GM21717 (cell line): ENCODE data around the gene C14orf180.
"Not testable (repeated sequence)": the region's sequence is repeated elsewhere in the genome, so short reads cannot be mapped to it uniquely, and the experiment has no call there.

Experiments used
- ATAC-seq: cut with Tn5 transposase; IDR thresholded peaks from one replicate; pipeline ENCODE4 v1.9.1; 2021; ENCODE audit warnings: mild to moderate bottlenecking, moderate library complexity; ENCODE audit not compliant: unreplicated experiment

Gene C14orf180

DNA sequence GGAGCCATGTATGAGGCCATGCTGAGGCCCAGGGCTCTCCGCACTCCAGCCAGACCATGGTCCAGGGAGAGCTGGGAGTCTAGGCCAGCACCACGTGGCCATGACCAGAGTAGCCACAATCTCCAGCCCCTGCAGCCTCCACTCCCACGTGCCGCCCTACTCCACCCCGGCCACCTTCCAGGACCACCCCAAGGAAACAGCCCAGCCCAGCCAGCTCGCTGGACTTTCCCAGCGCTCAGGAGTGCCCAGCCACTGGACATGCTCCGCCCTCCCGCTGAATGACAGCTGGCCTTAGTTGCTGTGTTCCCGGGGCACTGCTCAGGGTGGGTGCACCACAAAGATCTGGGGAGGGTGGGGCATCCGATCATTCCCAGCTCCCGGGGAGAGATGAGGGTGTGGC is 2.1 kb upstream of the C14orf180 start:
- no peak for ATAC-seq

DNA sequence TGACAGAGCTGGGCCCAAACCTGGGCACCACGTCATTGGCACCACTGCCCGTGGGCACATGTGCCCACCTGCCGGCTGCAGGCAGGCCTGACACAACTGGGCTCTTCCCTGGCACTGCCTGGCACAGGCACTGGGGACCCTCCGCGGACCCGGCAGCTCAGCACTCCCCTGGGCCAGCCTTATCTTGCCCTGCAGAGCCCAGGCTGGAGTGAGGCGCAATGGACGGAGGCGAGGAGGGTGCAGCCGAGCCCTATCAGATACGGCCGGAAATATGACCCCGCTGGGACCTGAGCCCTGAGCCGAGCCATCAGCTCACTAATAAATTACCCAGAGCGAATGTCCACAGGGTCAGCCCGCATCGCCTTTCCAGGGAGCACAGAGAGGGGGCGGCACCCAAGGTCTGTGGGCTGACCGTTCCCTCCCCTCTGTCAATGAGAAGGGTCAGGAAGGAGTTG is 1.7 kb upstream of the C14orf180 start:
- ATAC-seq, result no peak

DNA sequence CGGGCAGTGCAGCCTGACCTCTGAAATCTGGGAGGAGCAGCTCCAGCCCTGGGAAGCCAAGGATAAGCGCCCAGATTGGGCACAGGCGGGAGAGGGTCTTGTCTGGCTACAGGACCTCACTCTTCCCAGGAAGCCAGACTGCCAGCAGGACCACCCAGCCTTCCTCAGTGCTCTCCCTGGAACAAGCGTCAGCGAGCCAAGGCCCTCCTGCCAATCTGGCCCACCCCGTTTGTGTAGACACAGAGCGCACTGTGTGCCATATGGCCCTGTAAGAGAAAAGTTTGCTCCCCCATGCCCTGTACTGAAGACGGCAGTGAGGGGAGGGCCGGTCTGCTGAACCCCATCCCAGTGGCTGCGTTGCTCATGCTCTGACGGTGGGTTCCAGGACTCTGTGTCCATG is 1.2 kb upstream of the C14orf180 start:
- no peak for ATAC-seq

DNA sequence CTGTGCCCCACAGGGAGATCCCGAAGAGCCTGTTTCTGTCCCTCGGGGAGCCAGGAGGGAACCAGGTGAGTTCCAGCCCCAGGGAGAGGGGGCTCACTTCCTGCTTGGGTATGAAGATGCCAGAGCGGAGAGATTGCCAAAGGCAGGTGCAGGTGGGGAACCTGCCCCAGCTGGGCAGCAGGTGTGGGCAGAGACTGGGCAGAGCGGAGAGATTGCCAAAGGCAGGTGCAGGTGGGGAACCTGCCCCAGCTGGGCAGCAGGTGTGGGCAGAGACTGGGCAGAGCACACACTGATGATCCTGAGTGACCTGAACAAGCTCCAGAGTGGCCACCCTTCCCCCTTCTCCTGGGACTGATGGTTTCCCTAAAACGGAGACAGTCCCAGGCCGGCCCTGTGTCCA is 375 bp downstream of the C14orf180 start:
- not testable (repeated sequence) for ATAC-seq

DNA sequence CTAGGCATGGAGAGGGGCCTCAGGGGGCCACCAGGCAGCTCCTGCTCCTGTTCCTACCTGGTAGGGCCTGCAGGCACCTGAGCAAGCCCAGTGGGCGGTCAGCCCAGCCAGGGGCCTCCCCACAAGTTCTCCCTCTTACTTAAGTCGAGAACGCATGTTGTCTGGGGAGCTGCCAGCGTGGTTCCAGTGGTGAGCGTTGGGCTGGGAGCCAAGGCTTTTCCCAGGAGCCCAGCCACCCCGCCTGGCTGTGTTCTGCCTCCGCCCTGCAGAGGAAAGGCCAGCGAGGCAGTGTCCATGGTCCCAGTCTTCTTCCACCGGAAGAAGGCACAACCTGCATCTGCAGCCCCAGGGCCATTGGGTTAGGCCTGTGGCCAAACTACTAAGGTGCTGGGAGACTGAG is 1.4 kb downstream of the C14orf180 start:
- no peak for ATAC-seq

DNA sequence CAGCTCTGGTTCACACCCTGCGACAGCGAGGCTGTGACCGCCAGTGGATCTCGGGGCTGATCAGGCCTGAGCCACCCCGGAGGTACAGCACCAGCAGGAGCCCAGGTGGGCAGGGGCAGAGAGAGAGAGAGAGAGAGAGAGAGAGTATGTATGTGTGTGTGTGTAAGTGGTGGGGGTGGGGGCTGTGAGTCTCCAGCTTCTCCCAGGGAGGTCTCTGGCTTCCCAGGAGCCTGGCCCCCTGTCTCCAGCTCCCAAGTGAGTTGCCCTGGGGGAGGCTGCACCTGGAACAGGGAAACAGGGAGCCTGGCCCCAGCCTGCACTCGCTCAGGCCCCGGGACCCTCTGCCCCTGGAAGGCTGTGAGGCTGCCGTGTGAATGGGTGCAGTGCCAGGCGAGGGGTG is 2.0 kb downstream of the C14orf180 start:
- no peak for ATAC-seq

DNA sequence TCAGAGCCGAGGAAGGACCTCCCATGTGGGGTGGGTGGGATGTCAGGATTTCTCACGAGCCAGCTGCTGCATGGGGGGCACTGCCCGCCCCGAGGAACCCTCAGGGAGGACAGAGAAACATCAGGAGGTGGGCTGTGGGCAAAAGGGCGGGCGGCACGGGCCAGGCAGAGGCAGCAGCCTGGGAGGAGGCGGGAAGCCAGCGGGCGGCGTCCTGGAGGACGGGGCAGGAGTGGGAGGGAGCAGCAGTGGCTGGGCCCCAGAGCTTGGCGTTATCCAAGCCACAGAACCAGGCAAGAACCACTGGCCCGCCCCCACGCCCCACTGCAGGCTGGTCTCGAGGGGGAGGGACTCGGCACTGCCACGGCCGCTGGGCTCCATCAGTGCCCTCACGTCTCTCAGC is 2.4 kb downstream of the C14orf180 start:
- ATAC-seq, result no peak

DNA sequence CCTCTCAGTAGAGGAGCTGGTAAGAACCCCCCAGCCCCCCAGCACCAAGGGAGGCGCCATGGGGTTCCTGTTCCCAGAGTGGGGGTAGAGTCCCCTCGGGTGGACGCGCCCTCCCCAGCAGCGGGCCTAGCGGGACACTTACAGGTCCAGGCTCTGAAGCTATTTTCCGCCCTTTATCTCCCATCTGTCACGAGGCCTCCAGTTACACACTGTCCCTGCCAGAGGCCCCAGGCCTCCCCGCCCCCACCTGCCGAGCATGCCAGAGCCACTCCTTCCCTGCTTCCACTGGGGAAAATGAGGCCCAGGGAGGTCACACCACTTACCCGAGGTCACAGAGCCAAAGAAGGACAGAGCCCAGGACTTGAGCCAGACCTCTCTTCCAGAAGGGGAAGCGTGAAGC is 3.1 kb downstream of the C14orf180 start:
- no peak for ATAC-seq

DNA sequence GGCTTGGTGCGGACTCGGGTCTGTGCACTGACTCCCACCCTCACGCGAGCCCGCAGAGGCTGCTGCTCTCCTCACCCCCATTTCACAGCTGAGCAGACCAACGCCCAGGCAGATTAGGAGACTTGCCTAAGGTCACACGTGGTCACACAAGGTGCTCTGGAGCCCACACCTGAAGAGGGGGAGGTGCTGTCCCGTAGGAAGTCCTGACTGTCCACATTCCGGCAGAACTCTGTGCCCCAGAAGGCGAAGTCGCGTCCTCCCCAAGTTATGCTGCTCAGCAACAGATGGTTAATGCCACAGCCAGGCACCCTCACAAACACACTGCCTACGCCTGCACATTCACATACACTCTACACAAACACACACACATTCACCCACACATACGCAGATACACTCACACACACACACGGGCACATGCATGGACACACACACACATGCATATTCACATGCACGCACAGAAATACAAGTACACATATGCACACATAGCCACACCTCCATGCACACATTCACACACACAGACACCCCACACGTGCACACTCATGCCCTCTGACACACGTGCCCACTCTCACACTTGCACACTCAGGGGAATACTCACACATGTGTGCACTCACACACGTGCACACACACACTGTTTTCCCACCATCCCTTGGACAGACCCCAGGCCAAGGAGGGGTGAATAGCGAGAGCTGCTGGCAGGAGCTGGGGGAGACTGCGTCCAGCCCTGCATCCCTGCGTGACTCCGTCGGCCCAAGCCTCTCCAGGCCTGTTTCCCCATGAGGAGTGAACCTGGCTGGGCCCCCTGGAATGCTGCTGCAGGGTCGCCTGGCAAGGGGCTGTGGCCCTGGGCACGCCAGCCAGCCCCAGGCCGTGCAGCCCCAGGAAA is 4.1 kb downstream of the C14orf180 start:
- no peak for ATAC-seq

DNA sequence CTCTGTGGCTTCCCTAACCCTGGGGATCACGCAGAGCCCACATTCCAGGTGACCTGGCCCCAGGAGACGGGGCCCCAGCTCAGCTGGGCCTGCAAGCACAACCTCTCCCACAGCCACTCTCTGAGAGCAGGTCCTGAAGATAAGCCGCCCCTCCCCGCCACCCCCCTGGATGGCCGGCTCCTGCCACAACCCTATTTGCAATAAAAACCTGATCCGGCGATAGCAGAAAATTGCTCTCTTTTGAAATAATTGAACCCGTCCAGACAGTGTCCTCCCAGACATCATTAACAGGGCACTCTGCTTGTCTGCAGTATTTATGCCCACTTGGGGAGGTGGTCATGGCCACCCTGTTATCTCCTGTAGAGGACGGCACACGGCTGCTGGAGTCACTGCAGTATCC is 5.0 kb downstream of the C14orf180 start:
- no peak for ATAC-seq

DNA sequence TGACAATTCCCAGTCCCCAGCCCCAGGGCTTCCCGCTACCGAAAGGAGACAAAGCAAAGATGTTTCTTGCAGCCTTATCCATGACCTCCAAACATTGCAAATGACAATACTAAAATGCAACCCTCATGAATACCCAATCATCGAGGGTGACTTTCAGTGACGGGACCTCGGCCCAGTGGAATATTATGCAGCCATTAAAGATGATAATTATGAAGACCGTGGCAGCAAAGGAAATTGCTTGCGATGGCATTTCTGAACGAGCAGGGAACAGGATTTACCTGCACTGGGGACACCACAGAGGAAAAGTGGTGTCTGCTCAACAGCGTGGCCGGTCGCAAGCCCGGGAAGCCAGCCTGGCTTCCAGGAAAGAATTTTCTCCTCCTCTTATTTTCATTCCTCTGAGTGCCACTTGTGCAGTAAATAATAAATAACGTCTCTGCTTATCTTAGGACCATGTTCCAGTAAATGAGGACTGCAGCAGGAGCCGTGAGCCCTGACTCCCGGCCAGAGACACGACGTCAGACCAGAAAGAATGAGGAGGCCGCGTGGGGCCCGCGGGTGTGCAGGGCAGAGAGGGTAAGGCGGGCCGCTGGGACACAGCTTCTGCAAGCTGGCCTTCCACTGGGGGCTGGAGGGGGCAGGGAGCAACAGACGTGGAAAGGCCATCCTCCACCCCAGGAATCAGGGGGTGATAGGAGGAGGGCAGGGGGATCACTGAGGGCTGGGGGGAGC is 6.6 kb downstream of the C14orf180 start:
- ATAC-seq, result no peak

DNA sequence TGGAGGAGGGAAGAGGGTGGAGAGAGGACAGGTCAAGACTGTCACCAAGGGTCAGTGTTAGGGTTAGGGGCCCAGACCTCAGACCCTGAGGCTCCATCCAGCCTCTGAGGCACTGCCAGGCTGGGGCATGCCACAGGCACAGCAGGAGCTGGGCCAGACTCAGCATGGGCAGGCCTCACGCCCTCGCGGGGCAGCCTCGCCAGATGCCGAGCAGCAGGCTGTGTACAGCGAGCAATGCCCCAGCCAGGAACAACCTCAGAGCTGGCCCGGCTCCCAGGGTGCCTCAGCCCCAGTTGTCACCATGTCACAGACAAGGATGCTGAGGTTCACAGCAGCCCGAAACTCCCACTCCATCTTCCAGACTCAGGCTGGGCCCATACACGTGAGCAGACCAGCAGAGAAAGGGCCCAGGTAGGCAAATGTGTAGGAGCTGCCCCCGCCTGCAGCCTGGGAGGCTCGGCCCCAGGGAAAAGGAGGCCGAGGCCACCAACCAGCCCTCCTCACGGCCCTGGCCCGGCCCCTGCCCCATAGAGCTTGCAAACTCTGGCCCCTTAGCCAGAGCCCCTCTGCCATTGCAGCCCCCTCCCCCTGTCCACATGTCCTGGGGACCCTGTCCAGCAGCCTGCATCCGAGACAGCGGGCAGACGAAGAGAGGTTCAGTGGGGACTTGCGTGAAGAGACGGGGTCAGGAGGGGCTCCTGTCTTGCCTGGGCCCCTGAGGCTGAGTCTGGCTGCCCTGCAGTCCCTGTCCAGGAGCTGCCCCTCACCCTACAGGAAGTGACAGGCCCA is 7.5 kb downstream of the C14orf180 start:
- ATAC-seq, result no peak

DNA sequence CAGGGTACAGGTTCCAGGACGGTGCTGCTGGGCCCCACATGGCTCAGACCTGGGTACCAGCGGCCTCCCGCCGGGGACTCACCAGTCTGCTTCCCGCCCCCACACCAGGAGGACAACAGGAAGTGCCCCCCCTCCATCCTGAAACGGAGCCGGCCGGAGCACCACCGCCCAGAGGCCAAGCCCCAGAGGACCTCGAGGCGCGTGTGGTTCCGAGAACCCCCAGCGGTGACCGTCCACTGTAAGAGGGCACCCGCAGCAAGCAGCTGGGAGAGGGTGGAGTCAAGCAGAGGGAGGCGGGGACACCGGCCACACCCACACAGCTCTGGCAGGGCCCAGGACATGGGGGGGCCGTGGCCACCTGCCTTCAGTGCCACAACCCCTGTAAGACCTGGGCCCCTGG is 8.1 kb downstream of the C14orf180 start:
- no peak for ATAC-seq

DNA sequence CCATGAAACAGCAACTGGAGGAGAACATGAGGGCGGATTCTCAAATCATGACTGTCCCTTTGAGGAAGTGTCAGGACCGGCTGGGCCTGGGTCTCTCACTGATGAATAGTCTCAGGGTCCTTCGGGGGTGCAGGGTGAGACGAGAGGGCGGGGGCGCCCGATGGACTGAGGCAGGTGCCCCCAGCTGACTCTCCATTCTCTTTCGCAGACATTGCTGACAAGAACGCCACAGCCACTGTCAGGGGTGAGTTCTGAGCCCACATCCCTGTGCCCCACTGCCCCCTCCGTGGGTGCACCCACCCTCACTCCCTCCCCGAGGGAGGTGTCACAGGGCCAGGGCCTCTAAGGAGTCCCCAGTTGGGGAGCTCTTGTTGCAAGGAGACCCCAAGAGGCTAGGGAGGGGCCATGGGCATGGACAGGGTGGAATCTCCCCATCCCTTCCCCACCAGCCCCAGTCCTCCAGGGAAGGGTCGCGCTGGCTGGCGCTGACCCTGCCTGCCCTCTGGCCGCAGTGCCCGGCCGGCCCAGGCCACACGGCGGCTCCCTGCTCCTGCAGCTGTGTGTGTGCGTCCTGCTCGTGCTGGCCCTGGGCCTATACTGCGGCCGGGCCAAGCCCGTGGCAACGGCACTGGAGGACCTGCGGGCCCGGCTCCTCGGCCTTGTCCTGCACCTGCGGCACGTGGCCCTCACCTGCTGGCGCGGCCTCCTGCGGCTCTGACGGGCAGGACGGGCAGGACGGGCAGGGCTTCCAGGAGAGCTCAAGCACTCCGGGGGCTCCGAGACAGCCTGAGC is 8.7 kb downstream of the C14orf180 start:
- ATAC-seq, result no peak

DNA sequence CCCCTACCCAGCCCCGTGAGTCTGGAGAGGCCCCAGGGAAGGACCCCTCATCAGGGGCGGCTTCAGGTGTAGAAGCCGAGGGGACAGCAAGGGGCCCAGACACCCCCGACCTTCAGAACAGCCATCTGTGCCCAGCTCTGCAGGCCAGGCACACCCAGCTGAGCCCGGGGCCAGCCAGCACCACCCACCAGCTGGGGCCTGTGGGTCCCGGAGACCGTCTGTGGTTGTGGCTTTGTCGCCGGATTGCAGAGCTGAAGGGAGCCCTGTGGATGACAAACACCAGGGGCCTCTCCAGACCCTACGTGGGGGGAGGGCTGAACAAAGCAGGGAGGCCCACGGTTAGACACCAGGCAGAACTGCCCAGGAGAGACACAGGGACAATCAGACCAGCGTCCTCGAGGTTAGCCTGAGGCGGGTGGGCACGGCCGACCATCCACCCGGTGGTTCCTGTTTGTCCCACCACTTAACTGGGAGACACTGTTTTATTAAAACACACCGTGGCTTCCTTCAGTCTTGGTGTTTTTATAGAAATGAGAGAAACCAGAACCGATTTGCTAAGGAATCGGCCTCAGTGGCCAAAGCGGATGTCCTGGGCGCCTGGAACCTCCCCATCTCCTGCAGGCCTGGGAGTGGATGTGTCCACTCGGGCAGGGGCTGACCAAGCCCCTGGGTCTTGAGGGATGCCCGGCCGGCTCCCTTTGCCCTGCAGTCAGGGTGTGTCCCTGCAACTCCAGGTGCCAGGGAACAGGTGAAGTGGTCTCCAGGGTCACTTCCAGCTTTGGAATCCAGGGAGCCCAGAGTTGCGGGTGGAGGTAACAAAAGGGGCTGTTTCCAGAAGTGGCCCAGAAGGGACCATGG is 10.0 kb downstream of the C14orf180 start:
- no peak for ATAC-seq

DNA sequence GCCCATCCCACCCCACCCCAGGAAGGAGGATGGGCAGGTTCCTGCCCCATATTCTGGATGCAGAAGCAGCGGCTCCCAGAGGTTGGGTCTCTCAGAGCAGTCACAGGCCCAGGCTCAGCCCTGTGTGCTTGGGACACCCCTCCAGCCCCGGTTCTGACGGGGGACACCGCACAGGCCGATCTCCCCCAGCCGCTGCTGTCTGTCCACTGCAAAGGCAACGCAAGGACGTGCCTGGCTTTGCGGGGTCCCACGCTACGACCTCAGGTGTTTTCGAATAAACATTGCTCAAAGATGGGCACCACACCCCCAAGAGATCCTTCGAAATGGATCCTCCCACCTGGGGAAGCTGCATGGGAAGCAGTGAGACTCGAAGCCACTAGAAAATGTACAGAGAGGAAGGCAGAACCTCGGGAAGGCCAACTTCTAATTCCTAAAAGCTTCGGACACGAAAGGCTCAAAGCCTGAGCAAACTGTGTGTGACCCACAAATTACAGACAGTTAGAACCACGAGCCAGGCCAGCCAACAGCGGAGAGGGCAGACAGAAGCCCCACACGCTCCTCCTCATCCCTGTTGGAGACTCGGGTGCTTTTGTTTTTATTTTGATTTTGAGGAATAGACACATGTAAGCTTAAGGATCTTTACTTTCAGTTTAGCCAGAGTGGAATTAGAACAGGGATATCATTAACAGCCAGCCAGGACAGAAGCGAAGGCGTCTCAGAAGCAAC is 10.8 kb downstream of the C14orf180 start:
- no peak for ATAC-seq

DNA sequence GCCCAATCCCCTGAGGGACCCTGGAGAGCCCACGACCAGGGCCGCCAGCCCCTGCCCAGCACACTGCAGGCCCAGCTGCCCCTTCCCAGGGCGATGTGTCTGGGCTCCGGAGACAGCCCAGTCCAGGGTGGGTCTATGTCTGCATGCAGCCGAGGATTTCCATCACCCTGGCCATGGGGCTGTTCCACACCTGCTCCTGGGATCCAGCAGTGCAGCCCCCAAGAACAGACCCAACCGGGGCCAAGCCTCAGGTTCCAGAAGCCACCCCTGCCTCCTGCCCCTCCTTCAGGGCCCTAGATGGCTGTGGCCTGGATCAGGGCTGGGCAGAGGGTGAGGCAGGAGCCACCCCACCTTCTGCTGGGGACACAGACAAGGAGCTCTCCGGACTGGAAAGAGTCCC is 11.5 kb downstream of the C14orf180 start:
- ATAC-seq, result no peak

DNA sequence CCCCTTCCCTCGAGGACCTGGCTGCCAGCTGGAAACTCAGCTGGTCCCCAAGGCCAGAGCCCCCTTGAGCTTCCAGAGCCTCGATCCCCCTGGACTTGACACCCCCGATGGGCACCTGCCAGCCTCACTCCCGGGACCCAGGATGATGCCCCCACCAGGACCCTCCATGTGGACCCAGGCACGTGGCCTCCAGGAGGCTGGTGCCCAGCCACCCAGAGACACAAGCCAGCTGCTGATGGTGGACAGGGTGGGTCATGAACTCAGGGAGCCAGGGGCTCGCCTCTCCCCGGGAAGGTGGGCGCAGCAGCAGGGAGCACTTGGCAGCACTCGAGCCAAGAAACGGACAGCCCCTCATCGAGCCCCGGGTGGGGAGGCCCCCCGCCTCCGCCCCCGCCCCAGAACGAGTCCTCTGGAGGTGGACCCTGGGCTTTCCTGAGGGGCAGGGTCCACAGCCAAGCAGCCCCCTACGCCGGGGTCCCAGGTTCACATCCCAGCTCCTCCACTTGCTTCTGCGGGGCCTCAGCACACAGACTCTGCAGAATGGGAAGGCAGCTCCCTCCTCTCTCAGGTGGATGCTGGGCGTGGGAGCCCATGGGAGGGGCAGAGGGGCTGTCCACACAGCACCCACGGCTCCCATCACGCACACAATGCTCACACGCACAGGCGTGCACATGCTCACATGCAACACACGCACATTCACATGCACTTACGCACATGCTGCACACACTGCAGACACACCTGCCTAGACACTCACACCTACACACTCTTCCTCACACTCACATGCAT is 12.1 kb downstream of the C14orf180 start:
- no peak for ATAC-seq
